ENCODE results near the gene IFIT1. TPM values are rescaled to one million over a fixed set of nuclear protein-coding genes. Genes with fewer than 3 reads are reported as not detected.
"Not testable (repeated sequence)": the region's sequence is repeated elsewhere in the genome, so short reads cannot be mapped to it uniquely, and the experiment has no call there.

The IFIT1 gene
- total RNA-seq, 3 donors from 2014 or later: 0.13 to 0.41 (median 0.28) TPM

DNA sequence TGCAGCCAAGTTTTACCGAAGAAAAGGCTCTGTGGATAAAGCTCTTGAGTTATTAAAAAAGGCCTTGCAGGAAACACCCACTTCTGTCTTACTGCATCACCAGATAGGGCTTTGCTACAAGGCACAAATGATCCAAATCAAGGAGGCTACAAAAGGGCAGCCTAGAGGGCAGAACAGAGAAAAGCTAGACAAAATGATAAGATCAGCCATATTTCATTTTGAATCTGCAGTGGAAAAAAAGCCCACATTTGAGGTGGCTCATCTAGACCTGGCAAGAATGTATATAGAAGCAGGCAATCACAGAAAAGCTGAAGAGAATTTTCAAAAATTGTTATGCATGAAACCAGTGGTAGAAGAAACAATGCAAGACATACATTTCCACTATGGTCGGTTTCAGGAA lies 10.6 kb downstream of the IFIT1 start:
- no peaks in the 10 kb centered on the region for H3K9me3 Mint-ChIP-seq
- no peaks in the 10 kb centered on the region for H3K27me3 Mint-ChIP-seq (ENCODE audit: low read depth)
- peaks cover 23% of the 10 kb centered on the region for H3K4me1 Mint-ChIP-seq (ENCODE audit: low read depth)
- peaks cover 39% of the 10 kb centered on the region for H3K36me3 Mint-ChIP-seq (ENCODE audit: insufficient read depth)
- DNase-seq (no peak), ATAC-seq (no peak)
- no peak overlapping the region for H3K4me3 Mint-ChIP-seq

DNA sequence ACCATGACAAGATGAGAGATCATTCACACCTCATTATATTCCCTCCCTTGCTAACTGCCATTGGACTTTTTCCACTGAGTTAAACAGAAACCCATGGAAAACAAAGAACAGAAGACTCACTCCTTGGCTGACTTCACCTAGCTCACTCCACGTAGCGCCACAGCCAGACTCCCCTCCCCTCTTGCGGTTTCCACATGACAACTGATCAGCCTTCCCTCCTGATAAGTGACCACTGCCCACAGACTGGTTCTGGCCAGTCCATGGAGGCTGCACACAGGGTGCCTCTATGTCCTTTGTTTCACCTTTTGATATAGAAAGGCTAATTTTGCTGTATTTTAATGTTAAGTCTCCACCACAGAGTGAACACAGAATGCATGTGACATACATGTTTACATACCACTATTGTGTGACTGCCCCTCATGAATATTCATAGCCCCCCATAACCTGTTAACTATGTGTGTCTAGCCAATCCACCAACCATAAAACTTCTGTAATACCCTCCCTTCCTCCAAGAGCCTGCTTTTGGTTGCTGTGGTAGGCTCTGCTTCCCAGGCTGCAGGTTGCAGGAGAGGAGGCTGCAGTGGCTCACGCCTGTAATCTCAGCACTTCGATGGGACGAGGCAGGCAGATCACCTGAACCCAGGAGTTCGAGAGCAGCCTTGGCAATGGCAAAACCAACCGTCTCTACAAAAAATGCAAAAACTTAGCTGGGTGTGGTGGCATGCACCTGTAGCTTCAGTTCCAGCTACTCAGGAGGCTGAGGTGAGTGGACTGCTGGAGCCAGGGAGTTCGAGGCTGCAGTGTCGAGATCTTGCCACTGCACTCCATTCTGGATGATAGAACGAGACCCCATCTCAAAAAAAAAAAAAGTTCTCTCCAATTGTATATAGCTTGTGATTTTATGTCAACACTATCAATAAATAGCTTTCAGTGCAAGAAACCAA lies 12.0 kb downstream of the IFIT1 start:
- DNase-seq: no peak
- Mint-ChIP-seq H3K4me3 (no peak overlapping the region), H3K36me3 (ENCODE audit: insufficient read depth) (peaks cover 26% of the 10 kb centered on the region), H3K4me1 (ENCODE audit: low read depth) (peaks cover 9% of the 10 kb centered on the region), H3K9me3 (no peaks in the 10 kb centered on the region), H3K27me3 (ENCODE audit: low read depth) (no peaks in the 10 kb centered on the region)
- no peak for ATAC-seq

DNA sequence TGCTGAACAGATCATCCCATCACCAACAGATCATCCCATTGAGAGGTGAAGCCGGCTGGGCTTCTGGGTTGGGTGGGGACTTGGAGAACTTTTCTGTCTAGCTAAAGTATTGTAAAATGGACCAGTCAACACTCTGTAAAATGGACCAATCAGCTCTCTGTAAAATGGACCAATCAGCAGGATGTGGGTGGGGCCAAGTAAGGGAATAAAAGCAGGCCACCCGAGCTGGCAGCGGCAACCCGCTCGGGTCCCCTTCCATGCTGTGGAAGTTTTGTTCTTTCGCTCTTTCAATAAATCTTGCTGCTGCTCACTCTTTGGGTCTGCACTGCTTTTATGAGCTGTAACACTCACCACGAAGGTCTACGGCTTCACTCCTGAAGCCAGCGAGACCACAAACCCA lies 13.8 kb downstream of the IFIT1 start:
- not testable (repeated sequence) for DNase-seq; H3K4me1 Mint-ChIP-seq (ENCODE audit: low read depth); H3K27me3 Mint-ChIP-seq (ENCODE audit: low read depth); ATAC-seq; H3K9me3 Mint-ChIP-seq; H3K4me3 Mint-ChIP-seq
- peaks cover 22% of the 10 kb centered on the region for H3K36me3 Mint-ChIP-seq (ENCODE audit: insufficient read depth)

DNA sequence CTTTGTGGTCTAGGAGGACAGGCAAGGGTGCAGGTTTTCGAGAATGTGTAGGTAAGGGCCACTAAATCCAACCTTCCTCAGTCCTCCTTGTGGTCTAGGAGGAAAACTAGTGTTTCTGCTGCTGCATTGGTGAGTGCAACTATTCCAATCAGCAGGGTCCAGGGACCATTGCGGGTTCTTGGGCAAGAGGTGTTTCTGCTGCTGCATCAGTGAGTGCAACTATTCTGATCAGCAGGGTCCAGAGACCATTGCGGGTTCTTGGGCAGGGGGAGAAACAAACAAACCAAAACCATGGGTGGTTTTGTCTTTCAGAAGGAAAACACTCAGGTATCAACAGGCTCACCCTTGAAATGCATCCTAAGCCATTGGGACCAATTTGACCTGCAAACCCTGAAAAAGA lies 15.4 kb downstream of the IFIT1 start:
- Mint-ChIP-seq H3K4me1 (ENCODE audit: low read depth) (peaks cover 14% of the 10 kb centered on the region), H3K36me3 (ENCODE audit: insufficient read depth) (peaks cover 13% of the 10 kb centered on the region)
- H3K27me3 Mint-ChIP-seq (ENCODE audit: low read depth); H3K4me3 Mint-ChIP-seq; H3K9me3 Mint-ChIP-seq; ATAC-seq; DNase-seq: not testable (repeated sequence)

DNA sequence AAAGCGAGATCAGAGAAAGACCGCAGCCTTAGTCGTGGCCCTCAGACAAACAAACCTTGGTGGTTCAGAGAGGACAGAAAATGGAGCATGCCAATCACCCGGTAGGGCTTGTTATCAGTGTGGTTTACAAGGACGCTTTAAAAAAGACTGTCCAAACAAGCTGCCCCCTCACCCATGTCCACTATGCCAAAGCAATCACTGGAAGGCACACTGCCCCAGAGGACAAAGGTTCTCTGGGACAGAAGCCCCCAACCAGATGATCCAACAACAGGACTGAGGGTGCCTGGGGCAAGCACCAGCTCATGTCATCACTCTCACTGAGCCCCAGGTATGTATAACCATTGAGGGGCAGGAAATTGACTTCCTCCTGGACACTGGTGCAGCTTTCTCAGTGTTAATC lies 16.9 kb downstream of the IFIT1 start:
- H3K4me3 Mint-ChIP-seq; H3K27me3 Mint-ChIP-seq (ENCODE audit: low read depth); ATAC-seq; H3K36me3 Mint-ChIP-seq (ENCODE audit: insufficient read depth); DNase-seq; H3K9me3 Mint-ChIP-seq: not testable (repeated sequence)
- peaks cover 25% of the 10 kb centered on the region for H3K4me1 Mint-ChIP-seq (ENCODE audit: low read depth)

DNA sequence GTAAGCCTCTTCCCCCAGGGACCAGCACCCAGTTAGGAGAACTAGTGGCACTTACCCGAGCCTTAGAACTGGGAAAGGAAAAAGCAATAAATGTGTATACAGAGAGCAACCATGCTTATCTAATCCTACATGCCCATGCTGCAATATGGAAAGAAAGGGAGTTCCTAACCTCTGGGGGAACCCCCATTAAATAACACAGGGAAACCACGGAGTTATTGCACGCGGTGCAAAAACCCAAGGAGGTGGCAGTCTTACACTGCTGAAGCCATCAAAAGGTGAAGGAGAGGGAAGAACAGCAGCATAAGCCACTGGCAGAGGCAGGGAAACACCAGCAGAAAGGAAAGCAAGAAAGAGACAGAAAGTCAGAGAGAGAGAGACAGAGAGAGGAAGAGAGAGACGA lies 18.1 kb downstream of the IFIT1 start:
- not testable (repeated sequence) for H3K27me3 Mint-ChIP-seq (ENCODE audit: low read depth); H3K36me3 Mint-ChIP-seq (ENCODE audit: insufficient read depth); H3K4me3 Mint-ChIP-seq; H3K9me3 Mint-ChIP-seq; DNase-seq; ATAC-seq
- peaks cover 29% of the 10 kb centered on the region for H3K4me1 Mint-ChIP-seq (ENCODE audit: low read depth)

DNA sequence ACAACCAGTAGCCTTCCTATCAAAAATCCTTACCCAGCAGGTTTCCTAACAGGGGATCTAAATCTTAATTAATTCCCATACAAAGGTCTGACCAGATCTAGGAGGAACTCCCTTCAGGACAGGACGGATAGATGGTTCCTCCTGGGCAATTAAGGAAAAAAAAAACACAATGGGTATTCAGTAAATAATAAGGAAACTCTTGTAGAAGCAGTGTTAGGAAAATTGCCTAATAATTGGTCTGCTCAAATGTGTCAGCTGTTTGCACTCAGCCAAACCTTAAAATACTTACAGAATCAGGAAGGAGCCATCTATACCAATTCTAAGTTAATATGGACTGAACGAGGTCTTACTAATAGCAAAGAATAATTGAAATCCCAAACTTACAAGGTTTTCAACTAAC lies 18.7 kb downstream of the IFIT1 start:
- H3K27me3 Mint-ChIP-seq (ENCODE audit: low read depth); H3K36me3 Mint-ChIP-seq (ENCODE audit: insufficient read depth); H3K9me3 Mint-ChIP-seq; ATAC-seq; H3K4me3 Mint-ChIP-seq; DNase-seq: not testable (repeated sequence)
- peaks cover 35% of the 10 kb centered on the region for H3K4me1 Mint-ChIP-seq (ENCODE audit: low read depth)

DNA sequence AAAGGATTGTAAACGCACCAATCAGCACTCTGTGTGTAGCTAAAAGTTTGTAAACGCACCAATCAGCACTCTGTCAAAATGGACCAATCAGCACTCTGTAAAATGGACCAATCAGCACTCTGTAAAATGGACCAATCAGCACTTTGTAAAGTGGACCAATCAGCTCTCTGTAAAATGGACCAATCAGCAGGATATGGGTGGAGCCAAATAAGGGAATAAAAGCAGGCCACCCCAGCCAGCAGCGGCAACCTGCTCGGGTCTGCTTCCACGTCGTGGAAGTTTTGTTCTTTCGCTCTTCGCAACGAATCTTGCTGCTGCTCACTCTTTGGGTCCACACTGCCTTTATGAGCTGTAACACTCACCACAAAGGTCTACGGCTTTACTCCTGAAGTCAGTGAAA lies 19.9 kb downstream of the IFIT1 start:
- not testable (repeated sequence) for H3K27me3 Mint-ChIP-seq (ENCODE audit: low read depth); H3K36me3 Mint-ChIP-seq (ENCODE audit: insufficient read depth); H3K9me3 Mint-ChIP-seq; ATAC-seq
- H3K4me1 Mint-ChIP-seq (ENCODE audit: low read depth): peaks cover 44% of the 10 kb centered on the region
- peak; percentile 15 for DNase-seq
- peak overlapping the region; percentile 57 for H3K4me3 Mint-ChIP-seq

DNA sequence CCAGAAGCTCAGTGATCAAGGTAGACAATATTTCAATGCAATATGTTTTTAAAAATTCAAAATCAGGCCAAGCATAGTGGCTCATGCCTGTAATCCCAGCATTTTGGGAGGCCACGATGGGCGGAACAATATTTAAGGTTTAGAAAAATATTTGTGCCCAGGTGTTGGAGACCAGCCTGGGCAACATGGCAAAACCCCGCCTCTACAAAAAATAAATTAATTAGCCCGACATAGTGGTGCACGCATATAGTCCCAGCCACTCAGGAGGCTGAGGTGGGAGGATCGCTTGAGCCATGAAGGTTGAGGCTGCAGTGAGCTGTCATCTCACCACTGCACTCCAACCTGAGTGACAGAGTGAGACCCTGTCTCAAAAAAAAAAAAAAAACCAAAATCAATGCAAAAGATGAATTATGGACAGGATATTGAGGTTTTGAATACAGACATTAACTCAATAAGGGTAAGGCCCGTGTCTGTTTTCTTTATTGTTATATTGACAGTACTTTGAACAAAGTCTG lies 21.0 kb downstream of the IFIT1 start:
- DNase-seq: no peak
- H3K4me1 Mint-ChIP-seq (ENCODE audit: low read depth): peaks cover 56% of the 10 kb centered on the region
- H3K27me3 Mint-ChIP-seq (ENCODE audit: low read depth): no peaks in the 10 kb centered on the region
- H3K36me3 Mint-ChIP-seq (ENCODE audit: insufficient read depth): peaks cover 12% of the 10 kb centered on the region
- H3K9me3 Mint-ChIP-seq: no peaks in the 10 kb centered on the region
- no peak for ATAC-seq
- peak overlapping the region; percentile 96 for H3K4me3 Mint-ChIP-seq

DNA sequence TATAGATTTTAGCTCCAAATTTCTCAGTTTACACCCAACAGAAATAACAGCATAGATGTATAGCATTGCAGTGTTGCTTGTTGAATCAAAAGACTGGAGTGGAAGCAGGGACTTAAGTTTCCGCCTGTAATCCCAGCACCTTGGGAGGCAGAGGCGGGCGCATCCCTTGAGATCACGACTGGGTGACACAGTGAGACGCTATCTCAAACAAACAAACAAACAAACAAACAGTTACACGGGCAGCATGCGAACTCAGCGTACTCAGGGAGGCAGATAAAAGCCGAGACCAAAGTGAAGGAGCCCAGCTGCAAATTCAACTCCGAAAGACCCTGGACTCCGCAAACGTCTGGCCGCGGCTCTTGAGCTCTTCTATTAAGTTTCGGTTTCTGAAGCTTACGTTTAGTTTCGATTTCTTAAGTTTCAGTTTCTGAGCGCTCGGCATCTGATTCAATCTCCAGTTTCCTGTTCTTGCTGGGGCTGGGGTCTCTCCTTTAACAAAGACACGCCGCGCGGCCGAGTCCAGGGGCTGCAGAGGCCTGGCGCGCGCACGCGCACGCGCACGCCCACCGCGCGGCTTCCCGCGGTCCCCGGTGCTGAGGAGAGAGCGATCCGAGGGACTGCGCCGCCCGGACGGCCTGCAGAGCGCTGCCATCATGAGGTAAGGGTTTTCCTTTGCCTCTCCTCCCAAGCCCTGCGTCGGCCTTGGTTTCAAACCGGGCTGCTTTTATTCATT lies 21.9 kb downstream of the IFIT1 start, which contains the start of gene IFIT5:
TSS of gene IFIT5 (plus strand) at position 423 of the 733 bp plus-strand sequence. CDS start at position 654, 231 bp downstream.
- H3K27me3 Mint-ChIP-seq (ENCODE audit: low read depth): no peaks in the 10 kb centered on the region
- ATAC-seq (peak; percentile 78 to 80), DNase-seq (peak; percentile 44)
- peak within 1 kb of the TSS; percentile 96 for H3K4me3 Mint-ChIP-seq
- peaks cover 59% of the 10 kb centered on the region for H3K4me1 Mint-ChIP-seq (ENCODE audit: low read depth)
- H3K9me3 Mint-ChIP-seq: no peaks in the 10 kb centered on the region
- H3K36me3 Mint-ChIP-seq (ENCODE audit: insufficient read depth): peaks cover 13% of the 10 kb centered on the region

DNA sequence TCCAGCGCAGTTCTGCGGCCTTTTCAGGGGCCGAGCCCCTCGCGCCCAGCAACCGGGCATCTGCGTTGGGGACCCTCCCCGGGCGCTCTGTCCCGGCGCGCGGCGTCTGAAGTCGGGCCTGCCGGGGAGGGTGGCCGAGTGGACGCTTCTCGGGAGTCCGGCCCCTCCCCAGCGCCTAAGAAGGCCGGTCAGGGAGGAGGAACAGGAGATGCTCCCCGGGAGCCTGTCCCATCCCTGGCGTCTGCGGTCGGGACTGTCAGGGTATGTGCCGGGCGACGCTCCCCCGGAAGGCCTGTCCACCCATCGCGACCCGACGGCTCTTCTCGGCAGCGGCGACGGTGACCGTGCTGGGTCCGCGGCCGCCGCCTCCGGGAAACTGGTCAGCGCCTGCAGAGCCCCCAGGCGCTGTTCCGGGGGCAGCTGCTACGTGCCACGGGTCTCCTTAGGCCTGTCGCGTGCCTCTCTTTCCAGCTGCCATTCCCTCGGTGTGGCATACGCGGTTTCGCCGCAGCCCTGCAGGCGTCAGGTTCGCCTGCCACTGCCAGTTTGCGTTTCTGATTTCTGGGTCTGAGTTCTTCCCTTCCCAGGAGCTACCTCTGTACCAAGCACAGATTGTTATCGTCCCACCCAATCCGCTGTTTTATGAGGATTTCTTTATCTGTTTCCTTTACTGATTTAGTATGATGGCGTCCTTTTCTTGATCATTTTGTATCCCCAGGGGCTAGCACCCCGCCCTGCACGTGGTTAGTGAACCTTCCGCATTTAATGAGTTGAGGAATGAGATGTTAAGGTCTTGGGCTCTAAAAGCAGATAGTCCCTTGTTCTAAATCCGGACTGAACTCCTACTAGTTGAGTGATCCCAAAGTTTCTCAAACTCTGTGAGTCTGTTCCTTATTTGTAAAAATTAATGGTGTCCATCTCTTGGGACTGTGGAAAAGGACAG lies 22.7 kb downstream of the IFIT1 start:
- Mint-ChIP-seq H3K9me3 (no peaks in the 10 kb centered on the region), H3K4me3 (peak overlapping the region; percentile 96), H3K4me1 (ENCODE audit: low read depth) (peaks cover 64% of the 10 kb centered on the region), H3K36me3 (ENCODE audit: insufficient read depth) (peaks cover 16% of the 10 kb centered on the region), H3K27me3 (ENCODE audit: low read depth) (no peaks in the 10 kb centered on the region)
- ATAC-seq (peak; percentile 49 to 56), DNase-seq (peak; percentile 32)

DNA sequence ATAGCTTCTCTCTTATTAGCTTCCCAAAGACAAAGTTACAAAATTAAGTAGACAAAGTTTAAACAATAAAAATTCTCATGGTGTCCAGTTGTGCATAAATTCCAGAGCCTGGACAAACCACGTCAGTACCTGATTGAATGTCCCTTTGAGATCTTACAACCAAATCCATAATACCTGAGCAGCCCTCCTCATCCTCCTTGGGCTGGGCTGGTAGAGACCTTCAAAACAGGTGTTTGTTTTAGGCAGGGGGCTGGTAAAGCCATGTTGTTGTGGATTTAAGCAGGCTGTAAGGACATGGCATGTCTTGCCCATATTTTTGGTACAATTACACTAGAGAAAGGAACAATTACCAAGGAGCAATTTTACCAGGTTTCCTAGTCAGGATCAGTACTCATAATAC lies 24.0 kb downstream of the IFIT1 start:
- H3K9me3 Mint-ChIP-seq: no peaks in the 10 kb centered on the region
- DNase-seq: no peak
- peaks cover 27% of the 10 kb centered on the region for H3K36me3 Mint-ChIP-seq (ENCODE audit: insufficient read depth)
- no peaks in the 10 kb centered on the region for H3K27me3 Mint-ChIP-seq (ENCODE audit: low read depth)
- ATAC-seq: no peak
- H3K4me3 Mint-ChIP-seq: peak overlapping the region; percentile 96
- peaks cover 67% of the 10 kb centered on the region for H3K4me1 Mint-ChIP-seq (ENCODE audit: low read depth)

DNA sequence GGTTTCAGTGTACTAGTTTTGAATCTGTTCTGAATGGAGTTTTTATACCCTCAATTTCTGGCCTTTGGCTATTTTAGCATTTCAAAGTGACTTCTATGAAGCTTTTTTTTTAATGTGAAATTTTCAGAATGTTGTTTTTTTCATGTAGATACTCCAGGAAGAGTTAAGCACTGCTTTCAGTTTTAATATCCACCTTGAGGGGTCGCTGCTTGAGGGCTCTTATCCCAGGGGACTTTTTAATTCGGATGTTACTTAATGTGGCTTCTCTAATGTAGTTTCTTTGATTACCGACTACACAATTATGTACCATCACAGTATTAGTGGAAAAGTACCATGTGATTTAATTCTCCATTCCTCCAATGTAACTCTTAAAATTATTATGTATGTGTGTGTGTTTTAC lies 27.1 kb downstream of the IFIT1 start:
- DNase-seq (no peak), ATAC-seq (no peak)
- Mint-ChIP-seq H3K27me3 (ENCODE audit: low read depth) (no peaks in the 10 kb centered on the region), H3K4me1 (ENCODE audit: low read depth) (peaks cover 51% of the 10 kb centered on the region), H3K9me3 (no peaks in the 10 kb centered on the region), H3K4me3 (no peak overlapping the region), H3K36me3 (ENCODE audit: insufficient read depth) (peaks cover 28% of the 10 kb centered on the region)
